NCI-H128 (cell line): ENCODE measurements around the gene PIK3R2.
"Not testable (repeated sequence)": the region's sequence is repeated elsewhere in the genome, so short reads cannot be mapped to it uniquely, and the experiment has no call there.

ENCODE experiments used
- DNase-seq: peaks from one replicate; lab custom pipeline; 2025; ENCODE audit not compliant: unreplicated experiment; lab: John Stamatoyannopoulos, UW

PIK3R2 gene

DNA sequence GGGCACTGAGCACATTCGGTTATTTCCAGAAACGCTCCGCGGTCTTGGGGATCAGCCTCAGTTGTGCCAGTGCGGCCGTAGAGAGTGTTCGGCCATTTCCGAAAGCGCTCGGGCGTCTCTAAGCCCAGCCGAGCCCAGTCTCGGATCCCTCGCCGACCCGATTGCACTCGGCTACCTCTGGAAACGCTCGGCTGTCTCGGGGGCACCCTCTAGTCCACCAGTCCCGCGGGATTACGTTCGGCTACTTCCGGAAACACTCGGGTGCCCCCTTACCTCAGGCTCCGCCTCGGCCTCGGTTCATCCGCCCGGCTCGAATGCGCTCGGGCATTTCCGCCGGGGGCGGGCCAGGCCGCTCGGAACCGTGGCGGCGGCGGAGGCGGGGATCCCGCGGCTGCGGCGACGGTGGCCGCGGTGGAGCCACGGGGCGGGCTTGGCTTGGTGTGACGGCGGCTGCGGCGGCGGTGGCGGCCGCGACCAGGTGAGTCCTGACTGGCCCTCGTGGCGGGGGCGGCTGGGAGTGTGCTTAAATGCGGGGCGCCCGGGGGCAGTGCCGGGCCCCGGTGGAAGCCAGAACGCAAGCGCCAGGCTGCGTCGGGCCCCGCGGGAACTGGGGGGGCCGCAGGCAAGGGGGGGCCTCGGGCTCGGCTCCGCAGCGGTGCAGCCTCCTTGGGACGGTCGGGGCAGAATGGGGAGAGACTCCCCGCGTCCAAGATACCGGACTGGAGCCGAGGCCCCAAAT lies at the start of gene PIK3R2:
Gene PIK3R2 (plus strand): TSS at position 347 of the 739 bp plus-strand sequence. CDS start 2,717 bp downstream, outside the sequence.
- peak; percentile 99 for DNase-seq

- DNase-seq: no peak
Observed at GRCh38 chr19:18104793-18105131, 48.2 kb upstream of the PIK3R2 start.

- not testable (repeated sequence) for DNase-seq
Observed at GRCh38 chr19:18105259-18105658, 47.7 kb upstream of the PIK3R2 start.

DNA sequence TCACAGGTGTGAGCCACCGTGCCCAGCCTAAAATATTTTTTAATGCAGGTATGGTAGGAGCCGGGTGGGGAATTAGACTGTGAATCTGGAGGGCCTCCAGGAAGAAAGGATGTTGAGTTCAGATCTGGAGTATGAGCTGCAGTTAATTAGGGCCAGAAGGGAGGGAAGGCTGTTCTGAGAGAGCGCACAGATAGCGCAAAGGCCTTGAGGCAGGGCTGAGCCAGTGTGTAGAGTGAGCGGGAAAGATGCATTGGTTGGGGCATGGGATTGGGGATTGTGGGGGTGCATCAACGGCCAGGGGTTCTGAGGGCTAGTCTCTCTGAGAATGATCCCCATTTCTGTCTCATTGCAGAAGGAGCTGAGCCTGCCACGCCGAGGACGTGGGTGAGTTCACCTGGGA lies 45.7 kb upstream of the PIK3R2 start:
- no peak for DNase-seq

GRCh38 chr19:18108897-18109296 lies 44.1 kb upstream of the PIK3R2 start:
- DNase-seq: no peak

DNA sequence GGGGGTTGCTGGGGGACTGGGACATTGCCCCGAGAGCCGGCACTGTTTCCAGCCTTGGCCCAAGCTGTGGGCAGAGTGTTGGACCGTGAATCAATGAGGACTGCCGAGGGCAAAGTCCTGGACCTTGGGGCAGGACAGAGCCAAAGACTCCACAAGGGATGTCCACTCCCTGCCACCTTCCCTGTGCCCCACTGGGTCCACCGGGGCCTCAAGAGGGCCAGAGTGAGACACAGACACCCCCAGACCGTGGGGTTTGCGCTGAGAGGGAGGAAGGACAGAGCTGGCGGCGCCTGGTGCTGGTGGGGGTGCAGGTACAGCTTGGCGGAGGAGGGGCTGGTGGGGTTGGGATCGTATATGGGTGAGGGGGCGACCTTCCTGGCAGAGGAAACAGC lies 43.6 kb upstream of the PIK3R2 start:
- no peak for DNase-seq

DNA sequence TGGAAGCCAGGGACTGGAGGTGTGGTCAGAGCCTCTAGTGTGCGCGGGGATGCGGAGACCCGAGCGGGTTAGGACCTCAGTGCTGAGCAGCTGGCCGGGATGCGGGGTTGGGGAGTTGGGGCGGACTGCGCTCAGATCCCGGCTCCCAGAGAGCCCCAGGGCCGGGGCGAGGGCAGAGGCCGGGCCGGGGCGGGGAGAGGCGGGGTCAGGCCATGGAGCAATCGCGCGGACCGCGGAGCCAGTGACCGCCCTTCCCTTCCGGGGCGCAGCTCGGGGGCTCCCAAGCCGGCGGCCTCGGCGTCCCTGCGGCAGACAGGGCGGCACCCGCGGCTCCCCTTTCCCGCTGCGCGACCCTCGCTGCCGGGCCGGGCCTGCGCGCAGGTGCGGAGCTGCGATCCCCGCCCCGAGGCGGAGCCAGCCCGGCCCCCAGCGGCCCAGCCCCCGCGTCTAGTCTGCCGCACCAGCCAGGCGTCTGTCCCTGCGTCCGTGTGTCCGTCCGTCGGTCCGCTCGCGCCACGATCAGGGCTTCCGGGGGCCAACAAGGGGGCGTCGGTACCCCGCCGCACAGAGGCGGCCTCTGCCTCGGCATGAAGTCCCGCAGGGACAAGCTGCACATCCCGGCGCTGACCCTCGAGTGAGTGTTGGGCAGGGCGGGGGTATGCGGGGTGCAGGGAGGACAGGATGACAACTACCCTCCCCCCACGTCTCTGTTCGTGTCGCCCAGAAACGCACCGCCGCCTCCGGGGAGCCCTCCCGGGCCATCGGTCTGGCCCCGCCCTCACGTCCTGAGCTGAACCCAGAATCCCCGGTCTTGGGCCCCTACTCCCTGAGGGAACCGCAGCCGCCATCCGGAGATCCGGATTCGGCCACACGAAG lies 43.0 kb upstream of the PIK3R2 start:
- DNase-seq: no peak

DNA sequence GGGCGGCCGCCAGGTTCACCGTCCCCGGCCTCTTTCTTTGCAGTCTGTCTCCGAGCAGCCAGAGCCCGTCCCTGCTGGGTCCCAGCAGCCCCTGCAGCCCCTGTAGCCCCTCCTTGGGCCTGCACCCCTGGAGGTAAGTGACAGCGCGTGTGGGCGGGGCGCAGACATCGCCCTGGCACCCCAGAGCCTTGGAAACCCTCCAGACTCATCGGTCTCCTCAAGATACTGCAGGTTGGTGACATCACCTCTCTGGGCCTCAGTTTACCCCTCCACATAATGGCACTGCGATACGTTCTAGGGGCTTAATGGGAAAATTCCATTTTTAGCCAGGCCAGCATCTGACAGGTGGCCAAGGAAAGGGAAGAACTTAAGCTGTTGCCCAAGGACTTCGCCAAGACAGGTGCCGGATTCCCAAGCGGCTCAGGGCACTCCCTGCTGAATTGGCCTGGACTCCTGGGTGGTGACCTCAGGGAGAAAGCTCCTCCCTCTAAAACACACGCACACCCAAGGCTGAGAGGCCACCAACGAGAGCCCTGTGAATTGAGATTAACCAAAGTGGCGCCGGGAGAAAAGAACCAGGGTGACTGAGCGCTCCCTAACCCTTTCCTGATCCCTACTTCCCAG lies 42.2 kb upstream of the PIK3R2 start:
- no peak for DNase-seq

GRCh38 chr19:18112989-18113478 lies 39.9 kb upstream of the PIK3R2 start:
- peak; percentile 60 for DNase-seq

DNA sequence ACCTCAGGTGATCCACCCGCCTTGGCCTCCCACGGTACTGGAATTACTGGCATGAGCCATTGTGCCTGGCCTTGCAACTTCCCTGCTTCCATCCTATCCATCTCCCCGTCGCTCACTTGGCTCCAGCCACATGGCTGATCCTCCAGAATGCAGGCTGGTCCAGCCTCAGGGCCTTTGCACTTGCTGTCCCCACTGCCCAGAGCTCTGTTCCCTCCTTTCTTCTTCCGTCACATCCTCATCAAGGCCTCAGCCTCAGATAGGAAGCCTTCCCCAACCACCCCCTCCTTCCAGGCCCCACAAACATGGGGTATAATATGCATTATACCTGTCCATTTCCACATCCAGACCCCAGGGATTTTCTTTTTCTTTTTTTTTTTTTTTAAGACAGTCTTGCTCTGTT lies 39.1 kb upstream of the PIK3R2 start:
- DNase-seq: no peak

DNA sequence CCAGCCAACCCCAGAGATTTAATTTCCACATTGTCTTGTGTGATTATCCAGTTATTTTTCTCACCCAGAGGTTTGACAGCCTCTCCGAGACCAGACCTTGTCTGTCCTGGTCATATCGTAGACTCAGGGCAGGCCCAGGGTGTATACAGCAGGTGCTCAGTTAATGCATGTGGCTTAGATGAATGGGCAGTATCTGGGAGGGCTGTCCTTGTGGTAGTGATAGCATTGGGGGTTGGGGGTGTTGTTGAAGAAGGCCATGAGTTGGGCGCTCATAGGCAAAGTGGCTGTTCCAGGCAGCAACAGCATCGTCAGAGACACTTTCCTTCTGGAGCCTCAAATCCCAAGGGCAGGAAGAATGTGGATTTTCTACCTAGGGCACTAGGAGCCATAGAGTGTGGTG lies 38.5 kb upstream of the PIK3R2 start:
- DNase-seq: no peak

DNA sequence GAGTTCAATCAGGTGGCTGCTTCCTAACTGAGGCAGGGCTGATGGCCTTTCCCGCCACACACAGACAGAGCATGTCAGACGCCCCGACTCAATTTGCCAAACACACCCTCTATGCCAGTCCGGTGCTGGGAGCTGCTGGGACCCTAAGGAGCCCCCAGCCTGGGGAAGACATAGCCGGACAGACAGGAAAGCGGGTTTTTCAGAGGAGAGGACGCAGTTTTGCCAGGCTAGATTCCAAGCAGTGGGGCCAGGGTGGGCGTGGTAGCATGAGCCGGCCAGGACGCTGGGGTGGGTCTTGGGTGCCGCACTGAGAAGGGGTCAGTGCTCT lies 35.6 kb upstream of the PIK3R2 start:
- no peak for DNase-seq

DNA sequence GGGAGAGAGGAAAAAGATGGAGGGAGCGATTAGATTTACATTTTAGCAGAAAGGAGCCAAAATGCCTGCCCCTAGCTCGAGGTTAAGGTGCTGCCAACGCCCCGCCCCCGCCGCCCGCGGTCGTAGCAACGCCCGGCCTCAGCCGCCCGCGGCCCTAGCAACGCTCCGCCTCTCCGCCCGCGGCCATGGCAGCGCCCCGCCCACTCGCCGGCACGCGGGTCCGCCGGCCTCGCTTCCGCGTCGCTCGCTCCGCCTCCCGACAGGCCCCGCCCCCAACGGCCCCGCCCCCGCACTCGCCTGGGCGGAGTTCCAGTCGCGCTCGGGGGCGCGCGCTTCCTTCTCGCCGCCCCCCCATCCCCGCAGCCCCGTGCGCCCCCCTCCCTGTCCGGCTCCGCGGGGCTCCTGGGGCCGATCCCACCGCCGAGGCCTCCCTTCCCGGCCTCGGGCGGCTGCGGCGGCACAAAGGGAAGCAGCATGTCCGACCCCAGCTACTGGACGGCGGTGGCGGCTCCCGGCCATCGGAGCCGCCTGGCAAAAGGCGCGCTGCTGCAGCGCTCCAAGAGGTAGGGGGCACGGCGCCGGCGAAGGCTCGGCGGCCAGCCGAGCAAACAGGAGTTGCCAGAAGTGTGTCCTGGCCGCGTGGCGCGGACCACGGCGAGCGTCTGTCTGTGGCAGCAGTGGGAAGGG lies 35.1 kb upstream of the PIK3R2 start:
- peak; percentile 79 for DNase-seq

DNA sequence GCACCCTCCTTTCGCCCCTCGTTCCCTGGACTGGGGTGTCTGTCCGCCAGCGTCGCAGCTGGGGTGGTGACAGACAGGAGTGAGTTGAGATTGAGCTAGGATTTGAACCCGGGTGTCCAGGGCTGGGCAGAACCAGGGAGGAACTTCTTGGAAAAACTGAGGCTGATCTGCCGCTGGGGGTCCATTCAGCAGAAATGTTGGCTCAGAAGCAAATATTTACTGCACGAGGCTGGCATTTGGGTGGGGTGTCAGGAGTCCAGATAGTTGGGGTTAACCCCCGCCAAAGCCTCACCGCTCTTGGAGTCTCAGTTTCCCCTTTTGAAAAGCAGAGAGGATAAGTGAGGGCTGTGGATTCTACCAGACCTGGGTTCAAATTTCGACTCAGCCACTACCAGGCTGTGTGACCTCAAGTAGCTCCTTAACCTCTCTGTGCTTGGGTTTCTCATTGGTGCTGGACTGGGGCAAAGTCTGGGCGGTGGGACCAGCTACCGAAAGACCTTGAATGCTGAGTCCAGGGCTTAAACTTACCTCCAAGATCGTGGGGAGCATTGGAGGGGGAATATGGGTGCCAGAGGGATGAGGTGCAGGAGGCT lies 34.4 kb upstream of the PIK3R2 start:
- no peak for DNase-seq

DNA sequence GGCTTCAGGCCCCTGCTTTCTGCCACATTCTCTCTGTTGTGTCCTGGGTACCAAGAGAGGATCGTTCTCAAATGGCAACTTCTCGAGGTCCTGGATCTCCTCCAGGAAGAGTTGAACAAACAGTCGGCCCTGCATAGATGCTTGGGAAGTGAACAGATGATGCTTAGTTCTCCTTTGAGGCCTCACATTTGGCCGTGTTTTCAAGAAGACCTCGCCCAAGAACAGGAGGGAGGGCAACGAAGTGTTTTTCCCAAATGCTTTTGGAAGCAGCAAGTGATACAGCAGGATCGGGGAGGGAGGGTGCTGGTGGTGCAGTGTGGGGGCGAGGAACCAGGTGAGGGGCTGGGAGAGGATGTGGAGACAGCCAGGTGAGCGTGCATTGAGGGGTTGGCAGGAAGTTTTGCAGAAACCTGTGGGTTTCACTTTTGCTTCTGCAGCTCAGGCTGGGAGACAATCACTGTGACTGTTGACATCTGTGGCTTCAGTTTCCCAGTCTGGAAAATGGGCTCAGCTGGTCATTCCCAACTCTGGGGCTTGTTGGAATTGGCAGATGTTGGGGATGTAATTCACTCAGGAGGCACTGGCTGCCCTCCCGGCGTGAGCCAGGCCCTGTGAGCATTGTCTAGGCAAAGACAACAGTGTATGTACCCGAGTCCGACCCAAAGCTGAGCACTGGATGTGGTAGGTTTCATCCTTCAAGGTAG lies 33.8 kb upstream of the PIK3R2 start:
- no peak for DNase-seq

GRCh38 chr19:18119717-18120105 lies 33.3 kb upstream of the PIK3R2 start:
- DNase-seq: no peak

- no peak for DNase-seq
Observed at GRCh38 chr19:18120127-18120526, 32.8 kb upstream of the PIK3R2 start.

DNA sequence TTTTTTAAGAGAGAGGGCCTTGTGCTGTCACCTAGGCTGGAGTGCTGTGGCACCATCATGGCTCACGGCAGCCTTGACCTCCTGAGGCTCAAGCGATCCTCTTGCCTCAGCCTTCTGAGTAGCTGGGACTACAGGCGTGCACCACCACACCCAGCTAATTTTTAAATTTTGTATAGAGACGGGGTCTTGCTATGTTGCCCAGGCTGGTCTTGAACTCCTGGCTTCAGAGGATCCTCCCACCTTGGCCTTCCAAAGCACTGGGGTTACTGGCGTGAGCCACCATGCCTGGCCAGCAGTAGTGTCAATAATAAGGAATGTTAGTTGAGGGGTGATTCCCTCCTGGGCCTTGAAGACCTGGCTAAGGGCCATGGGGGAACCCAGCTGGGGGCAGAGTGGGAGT lies 31.8 kb upstream of the PIK3R2 start:
- no peak for DNase-seq

DNA sequence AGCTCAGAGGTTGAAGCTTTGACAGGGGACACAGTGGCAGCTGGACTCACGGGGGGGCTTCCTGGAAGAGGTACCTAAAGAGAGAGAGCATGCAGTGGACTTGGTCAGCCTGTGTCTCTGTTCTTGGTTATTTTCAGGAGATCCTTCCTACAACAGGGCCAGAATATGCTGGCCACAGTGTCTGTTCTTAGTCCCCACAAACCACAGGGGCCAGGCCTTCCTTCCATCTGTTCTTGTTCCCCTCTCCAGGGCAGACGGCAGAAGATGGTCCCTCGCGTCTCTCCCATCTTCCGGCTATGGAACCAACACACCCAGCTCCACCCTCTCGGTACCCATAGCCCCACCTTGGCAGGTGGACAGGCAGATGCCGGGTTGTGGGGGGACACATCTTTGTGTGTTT lies 30.5 kb upstream of the PIK3R2 start:
- no peak for DNase-seq
